ENCODE measurements around the gene PURA.

Gene PURA

DNA sequence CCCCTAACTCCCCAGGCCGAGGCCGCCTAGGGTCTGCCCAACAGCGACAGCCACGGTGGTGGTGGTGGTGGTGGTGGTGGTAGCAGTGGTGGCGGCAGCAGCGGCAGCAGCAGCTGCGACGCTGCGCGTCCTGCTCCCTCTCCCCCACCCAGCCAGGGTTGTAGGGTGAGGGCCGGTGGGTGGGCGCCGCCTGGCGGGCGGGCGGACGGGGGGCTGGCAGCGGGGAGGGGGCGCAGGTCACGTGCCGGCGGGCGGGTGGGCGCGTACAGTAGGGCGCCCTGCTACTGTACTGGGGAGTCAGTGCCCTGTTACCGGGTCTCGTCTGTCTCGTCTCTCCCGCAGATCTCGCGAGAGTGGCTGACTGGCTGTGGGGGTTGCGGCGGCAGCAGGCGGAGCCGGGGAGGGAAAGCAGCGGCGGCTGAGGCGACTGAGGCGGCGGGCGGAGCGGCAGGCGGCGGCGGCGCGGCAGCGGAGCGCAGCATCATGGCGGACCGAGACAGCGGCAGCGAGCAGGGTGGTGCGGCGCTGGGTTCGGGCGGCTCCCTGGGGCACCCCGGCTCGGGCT is at the start of gene PURA:
TSS of gene PURA (plus strand) at position 411 of the 565 bp plus-strand sequence. CDS start at position 484, 73 bp downstream.
- peak; percentile 90 to 94 (median 93) for DNase-seq (ENCODE audit: low read depth in 3 of 3)

DNA sequence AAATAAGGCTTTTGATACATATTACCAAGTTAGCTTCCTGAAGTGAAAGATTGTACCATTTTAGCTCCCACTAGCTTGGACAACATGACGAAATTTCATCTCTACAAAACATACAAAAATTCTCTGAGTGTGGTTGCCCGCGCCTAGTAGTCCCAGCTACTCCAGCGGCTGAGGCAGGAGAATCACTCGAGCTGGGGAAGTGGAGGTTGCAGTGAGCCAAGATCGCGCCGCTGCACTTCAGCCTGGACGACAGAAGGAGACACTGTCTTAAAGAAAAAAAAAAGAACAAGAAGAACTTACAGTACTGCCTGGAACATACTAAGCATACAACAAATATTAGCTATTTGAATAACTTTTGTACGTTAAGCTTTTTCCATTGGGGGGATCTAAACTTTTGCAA is 41.1 kb upstream of the PURA start:
- DNase-seq (ENCODE audit: low read depth in 3 of 3), result no peak

GRCh38 chr5:140073296-140073695 is 40.6 kb upstream of the PURA start:
- DNase-seq (ENCODE audit: low read depth in 3 of 3), result no peak

- no peak for DNase-seq (ENCODE audit: low read depth in 3 of 3)
These were observed 38.5 kb upstream of the PURA start for GRCh38 chr5:140075371-140075770.

DNA sequence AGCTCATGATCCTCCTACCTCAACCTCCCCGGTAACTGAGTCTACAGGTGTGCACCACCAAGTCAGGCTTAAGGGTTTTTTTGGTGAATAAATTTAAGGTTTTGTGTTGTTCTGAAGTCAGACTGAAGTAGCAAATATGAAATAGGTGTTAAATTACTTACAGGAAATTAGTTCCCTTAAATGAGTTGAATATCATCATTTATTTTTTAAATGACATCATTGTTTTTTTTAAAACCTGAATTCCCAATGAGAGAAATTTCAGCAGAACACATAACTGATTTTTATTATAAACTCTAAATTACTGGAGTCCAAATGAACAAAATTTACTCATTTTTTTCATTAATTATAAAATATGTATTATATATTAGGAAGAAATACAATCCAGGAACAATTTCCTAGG is 37.8 kb upstream of the PURA start:
- DNase-seq (ENCODE audit: low read depth in 3 of 3), result no peak

DNA sequence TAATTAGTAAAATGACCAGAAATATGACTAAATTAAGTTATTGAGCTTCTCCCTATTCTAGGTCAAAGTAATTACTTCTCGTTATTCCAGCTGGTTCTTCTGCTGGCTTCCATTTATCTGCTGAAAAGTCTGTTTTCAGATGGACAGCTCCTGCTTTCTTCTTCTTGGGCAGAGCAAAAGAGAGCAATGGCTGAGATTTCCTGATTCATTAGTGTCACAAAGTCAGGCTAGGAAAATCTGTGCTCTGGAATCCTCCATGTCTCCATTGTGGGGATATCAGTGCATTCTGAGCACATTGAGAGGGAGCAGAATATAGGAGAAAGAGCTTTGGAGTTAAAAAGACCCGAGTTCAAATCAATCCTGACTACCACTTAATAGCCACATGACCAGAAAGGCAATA is 37.1 kb upstream of the PURA start:
- DNase-seq (ENCODE audit: low read depth in 3 of 3), result no peak

DNA sequence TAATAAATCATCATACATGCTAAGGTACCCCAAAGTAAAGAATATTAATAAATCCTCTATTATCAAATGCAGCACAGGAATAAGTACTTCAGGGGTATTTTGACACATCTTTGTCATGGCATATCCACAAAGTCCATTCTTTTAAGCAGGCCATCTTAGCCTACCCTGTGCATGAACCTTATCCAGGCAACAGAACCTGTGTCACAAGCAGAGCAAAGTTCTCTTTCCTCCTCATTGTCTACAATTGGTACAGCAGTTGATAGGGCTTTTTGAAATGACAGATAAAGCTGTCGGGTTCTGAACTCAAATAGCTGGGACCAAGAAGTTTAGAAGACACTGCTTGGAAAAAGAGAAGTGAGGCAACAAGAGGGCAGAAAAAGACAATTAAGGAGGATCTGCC is 30.8 kb upstream of the PURA start:
- no peak for DNase-seq (ENCODE audit: low read depth in 3 of 3)

DNA sequence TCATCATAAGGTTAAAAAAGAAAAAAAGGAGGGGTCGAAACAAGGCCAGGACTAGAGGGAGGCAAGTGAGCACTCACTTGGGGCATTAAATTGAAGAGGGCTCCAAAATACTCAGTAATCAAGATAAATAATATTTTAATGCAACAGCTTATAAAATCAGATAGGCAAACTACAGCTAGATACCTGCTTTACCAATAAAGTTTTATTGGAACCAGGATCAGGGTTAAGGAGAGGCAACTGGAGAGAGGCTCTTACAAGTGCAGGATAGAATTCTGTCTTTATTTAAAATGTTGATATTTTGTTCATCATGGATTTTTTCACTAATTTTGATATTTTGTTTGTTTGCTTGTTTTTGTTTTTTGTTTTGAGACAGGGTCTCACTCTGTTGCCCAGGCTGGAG is 30.3 kb upstream of the PURA start:
- DNase-seq (ENCODE audit: low read depth in 3 of 3), result no peak

DNA sequence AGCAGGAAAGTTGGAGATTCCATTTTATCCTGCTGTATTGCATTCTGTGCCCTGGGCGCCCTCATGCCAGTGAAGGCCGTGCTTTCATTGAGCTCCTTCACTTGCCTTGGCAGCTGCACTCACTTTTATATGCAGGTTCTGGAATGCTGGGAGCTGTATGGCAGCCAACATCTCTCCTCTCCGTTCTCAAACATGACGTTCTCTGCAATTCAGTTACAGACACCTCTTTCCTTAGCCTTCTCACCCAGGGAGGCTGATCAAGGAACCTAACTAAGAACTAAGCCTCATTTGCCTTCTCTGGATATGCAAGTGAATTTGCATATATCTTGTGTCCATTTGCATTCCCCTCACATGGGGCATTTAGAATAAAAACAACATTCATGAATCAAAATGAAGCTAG is 29.4 kb upstream of the PURA start:
- no peak for DNase-seq (ENCODE audit: low read depth in 3 of 3)

DNA sequence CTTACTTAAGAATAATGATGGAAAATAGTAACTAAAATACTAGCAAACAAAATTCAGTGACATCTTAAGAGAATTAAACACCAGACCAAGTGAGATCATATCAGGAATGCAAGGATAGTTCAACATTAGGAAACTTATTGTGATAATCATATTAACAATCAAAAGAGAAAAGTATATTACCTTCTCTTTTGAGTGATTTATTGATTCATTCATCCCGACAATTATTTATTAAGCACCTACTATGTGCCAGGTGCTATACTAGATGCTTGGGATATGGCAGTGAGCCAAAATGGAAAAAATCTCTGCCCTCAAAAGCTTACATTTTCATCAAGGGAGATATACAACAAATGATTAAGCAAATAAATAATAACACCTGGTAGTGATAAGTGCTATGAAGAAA is 23.7 kb upstream of the PURA start:
- no peak for DNase-seq (ENCODE audit: low read depth in 3 of 3)

GRCh38 chr5:140093179-140093578 is 20.7 kb upstream of the PURA start:
- no peak for DNase-seq (ENCODE audit: low read depth in 3 of 3)

- no peak for DNase-seq (ENCODE audit: low read depth in 3 of 3)
These were observed 20.0 kb upstream of the PURA start for GRCh38 chr5:140093866-140094265.

DNA sequence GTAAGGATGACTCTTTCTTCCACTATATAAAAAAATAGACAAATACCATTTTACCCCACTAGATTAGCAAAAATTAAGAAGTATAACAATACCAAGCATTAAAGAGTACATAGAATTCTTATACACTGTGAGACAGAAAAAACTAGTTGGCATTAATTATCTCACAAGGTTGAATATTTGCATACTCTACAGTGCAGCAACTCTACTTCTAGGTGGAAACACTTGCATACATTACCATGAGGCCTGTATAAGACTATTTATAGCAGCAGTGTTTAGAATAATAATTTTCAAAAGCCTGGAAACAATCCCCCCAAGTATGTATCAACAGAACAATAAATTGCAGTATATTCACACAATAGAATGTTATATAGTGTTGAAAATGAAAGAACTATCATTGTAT is 19.0 kb upstream of the PURA start:
- no peak for DNase-seq (ENCODE audit: low read depth in 3 of 3)

DNA sequence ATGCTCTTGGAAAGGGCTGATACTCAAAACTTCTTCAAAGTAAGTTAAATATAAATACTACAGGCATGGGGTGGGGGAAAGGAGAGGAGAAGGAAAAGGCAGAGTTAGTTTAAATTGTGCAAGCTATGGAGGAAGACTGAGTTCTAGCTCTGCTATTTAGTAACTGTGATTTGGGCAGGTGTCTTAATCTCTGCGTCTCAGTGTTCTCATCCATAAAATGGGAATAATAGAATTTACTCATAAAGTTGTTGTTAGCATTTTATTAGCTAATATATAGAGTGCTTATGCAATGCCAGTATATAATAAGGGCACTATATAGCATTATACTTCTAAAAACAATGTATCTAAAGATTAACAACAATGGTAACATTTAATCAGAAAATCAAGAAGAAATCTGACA is 12.7 kb upstream of the PURA start:
- no peak for DNase-seq (ENCODE audit: low read depth in 3 of 3)

DNA sequence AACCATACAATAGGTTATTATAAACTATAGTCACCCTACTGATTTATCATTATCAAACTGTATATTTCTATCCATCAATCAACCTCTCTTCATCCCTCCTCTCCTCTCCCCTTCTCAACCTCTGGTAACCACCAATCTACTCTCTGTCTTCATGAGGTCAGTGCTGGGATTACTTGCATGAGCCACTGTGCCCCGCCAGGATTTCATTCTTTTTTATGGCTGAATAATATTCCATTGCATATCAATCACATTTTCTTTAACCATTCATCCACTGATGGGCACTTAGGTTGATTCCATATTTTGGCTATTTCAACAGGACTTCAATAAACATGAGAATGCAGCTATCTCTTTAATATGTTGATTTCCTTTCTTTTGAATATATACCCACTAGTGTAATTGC is 10.8 kb upstream of the PURA start:
- DNase-seq (ENCODE audit: low read depth in 3 of 3), result no peak

DNA sequence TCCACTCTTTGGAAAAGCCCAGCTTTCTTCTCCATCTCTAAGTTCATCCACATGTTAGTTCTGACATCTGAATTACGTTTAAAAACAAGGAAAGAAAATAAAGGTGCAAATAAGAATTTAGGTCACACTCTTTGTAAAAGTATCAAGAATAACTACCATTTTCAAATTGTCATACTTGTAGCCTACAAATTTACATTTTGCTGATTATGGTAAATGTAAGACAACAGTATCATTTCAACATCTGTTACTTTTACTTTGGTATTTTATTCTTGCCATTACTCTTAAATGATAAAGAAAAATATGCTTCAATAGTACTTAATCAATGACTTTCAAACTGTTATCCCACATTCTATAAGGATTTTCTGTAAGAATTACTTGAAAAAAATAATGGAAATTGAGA is 9.8 kb upstream of the PURA start:
- DNase-seq (ENCODE audit: low read depth in 3 of 3), result no peak

GRCh38 chr5:140106101-140106500 is 7.8 kb upstream of the PURA start:
- no peak for DNase-seq (ENCODE audit: low read depth in 3 of 3)

- no peak for DNase-seq (ENCODE audit: low read depth in 3 of 3)
These were observed 7.1 kb upstream of the PURA start for GRCh38 chr5:140106805-140107311.

GRCh38 chr5:140107312-140108092 is 6.4 kb upstream of the PURA start:
- peak; percentile 77 to 90 (median 88) for DNase-seq (ENCODE audit: low read depth in 3 of 3)

DNA sequence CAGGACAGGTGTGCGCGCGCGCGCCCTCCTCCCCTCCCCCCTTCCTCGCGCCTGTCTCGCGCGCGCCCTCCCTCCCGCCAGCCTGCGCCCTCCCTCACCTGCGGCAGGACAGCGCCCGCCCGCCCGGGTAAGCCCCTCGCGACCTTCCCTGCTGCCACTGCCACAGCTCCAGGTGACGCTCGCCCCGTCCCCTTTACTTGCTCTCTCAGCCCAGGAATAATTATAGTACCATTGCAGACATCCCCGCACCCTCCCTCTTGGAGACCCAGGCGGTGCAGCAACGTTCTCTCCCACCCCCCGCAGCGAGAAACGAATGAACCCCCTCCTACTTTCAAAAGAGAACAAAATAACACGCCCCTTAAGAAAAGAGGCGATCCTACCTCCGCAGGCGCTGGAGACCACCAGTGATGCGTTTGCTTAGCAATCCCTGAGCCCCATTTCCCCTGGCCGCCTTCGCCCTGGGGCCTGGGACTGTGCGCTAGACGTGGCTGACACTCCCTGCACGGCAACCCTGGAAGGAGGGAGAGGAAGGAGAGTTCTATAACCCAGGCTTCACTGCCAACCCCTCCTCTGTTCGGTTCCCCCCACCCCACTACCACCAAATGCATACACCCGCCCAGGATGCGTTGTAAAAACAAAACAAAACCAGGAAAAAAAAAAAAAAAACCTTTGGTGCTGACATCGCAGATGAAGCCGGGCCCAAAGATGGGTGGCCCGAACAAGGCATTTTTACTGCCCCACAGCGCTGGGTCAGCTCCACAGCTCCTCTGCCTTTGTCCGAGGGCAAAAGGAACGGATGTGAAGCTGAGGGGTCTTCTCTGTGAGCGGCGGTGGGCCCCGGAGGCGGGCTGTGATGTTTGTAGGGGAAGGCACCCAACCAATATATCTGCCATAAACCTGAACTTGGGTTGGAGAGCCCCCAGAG is 5.6 kb upstream of the PURA start:
- peak in 1 of 3 experiments; percentile 24 for DNase-seq (ENCODE audit: low read depth in 3 of 3)

DNA sequence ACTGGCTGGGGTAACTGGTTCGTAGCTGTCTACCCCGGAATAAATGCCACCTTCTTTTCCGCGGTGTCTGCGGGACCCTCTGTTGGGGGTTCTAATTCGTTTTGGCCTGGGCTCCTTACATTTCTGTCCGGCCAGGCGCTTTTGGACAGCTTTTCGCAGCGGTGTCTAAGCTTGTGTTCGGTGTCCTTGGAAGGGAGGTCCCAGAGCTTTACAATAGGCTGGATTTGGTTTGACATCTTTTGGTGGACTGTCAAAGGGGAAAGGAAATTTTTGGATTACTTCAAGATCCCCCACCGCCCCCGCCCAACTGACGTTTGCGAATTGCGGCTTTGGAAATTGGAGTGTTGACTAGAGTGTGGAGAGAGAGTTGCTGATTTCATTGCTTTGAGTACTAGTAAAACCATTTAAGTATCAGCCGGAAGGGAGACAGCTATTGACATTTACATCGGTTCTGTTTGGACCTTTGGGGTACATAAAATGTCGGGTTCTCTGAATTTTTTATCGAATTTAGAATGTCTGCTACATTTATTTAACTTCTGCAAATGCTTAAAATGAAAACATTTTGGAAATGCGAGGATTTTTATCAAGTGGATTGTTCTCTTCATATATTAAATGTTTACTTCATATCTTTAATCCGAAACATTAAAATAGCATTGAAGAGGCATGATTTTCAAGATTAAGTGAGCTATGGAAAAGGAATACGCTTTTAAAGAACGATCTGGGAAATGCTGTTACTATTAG is 4.7 kb upstream of the PURA start:
- no peak for DNase-seq (ENCODE audit: low read depth in 3 of 3)

All from stimulated activated CD4-positive, alpha-beta T cell treated with anti-CD3 and anti-CD28 coated beads, TNF-alpha, amount 100 ng/mL, for 24 hours (primary cell).